Measurements from ENCODE around the gene LRBA. TPM values are rescaled to one million over a fixed set of nuclear protein-coding genes. Genes with fewer than 3 reads are reported as not detected.

The LRBA gene
- total and polyA plus RNA-seq, 4 donors, result 11.8 to 149 (median 34.2) TPM

DNA sequence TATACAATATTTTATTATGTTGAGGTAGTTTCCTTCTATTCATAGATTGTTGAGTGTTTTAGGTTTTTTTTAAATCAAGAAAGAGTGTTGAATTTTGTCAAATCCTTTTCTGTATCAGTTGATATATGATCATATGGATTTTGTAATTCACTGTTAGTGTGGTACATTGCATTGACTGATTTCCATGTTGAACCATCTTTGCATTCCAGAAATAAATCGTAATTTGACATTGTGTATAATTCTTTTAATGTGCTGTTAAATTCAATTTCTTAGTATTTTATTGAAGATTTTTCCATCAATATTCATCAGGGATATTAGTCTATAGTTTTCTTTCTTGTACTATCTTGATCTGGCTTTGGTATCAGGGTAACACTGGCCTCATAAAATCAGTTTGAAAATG is 103.8 kb downstream of the LRBA start:
- H3K36me3 ChIP-seq (ENCODE audit: control insufficient read depth in 4 of 4, insufficient read depth in 4 of 4, low read length in 4 of 4), result peaks cover 0 to 24% (median 14%) of the 10 kb centered on the region in 4 donors
- no peak overlapping the region for H3K4me3 ChIP-seq
- H3K27me3 ChIP-seq (ENCODE audit: control insufficient read depth in 3 of 3, insufficient read depth in 3 of 3, low read length in 2 of 3), result no peaks in the 10 kb centered on the region
- H3K9ac ChIP-seq (ENCODE audit: insufficient read depth in 1 of 2, low read length in 2 of 2), result no peak overlapping the region
- DNase-seq, result no peak
- no peak for TF ChIP-seq CTCF (IDR thresholded peaks at IDR 0.05; ENCODE audit: control extremely low read depth, extremely low read depth)
- no peak for ATAC-seq (ENCODE audit: insufficient read depth, low FRiP score)
- peaks cover 0 to 3% (median 0%) of the 10 kb centered on the region in 4 donors for H3K9me3 ChIP-seq (ENCODE audit: control insufficient read depth in 4 of 4, insufficient read depth in 3 of 4, low read length in 3 of 4)
- WGBS, 2 donors, result 100% methylated on average over 1 of the region's 1 CpG
- peaks cover 0 to 6% (median 3%) of the 10 kb centered on the region in 5 donors for H3K4me1 ChIP-seq (ENCODE audit: control insufficient read depth in 5 of 5, insufficient read depth in 5 of 5, low read length in 5 of 5)
- H3K27ac ChIP-seq (ENCODE audit: low read depth in 1 of 2, low read length in 1 of 2), result no peak overlapping the region

GRCh38 chr4:150909116-150909515 is 106.0 kb downstream of the LRBA start:
- no peak for DNase-seq
- no peak for ATAC-seq (ENCODE audit: insufficient read depth, low FRiP score)
- H3K4me1 ChIP-seq (ENCODE audit: control insufficient read depth in 5 of 5, insufficient read depth in 5 of 5, low read length in 5 of 5), result peaks cover 0 to 20% (median 4%) of the 10 kb centered on the region in 5 donors
- peaks cover 0 to 24% (median 14%) of the 10 kb centered on the region in 4 donors for H3K36me3 ChIP-seq (ENCODE audit: control insufficient read depth in 4 of 4, insufficient read depth in 4 of 4, low read length in 4 of 4)
- H3K4me3 ChIP-seq, result no peak overlapping the region
- no peaks in the 10 kb centered on the region for H3K27me3 ChIP-seq (ENCODE audit: control insufficient read depth in 3 of 3, insufficient read depth in 3 of 3, low read length in 2 of 3)
- 77 to 80% methylated on average over 3 of the region's 3 CpGs for WGBS, 2 donors
- peaks cover 0 to 3% (median 0%) of the 10 kb centered on the region in 4 donors for H3K9me3 ChIP-seq (ENCODE audit: control insufficient read depth in 4 of 4, insufficient read depth in 3 of 4, low read length in 3 of 4)
- TF ChIP-seq CTCF (IDR thresholded peaks at IDR 0.05; ENCODE audit: control extremely low read depth, extremely low read depth), result no peak
- H3K9ac ChIP-seq (ENCODE audit: insufficient read depth in 1 of 2, low read length in 2 of 2), result no peak overlapping the region
- no peak overlapping the region for H3K27ac ChIP-seq (ENCODE audit: low read depth in 1 of 2, low read length in 1 of 2)

- 62 to 65% methylated on average over 3 of the region's 3 CpGs for WGBS, 2 donors
- Histone ChIP-seq H3K9me3 (ENCODE audit: control insufficient read depth in 4 of 4, insufficient read depth in 3 of 4, low read length in 3 of 4) (peaks cover 0 to 3% (median 0%) of the 10 kb centered on the region in 4 donors), H3K36me3 (ENCODE audit: control insufficient read depth in 4 of 4, insufficient read depth in 4 of 4, low read length in 4 of 4) (peaks cover 1 to 17% (median 9%) of the 10 kb centered on the region in 4 donors), H3K4me1 (ENCODE audit: control insufficient read depth in 5 of 5, insufficient read depth in 5 of 5, low read length in 5 of 5) (peaks cover 0 to 25% (median 4%) of the 10 kb centered on the region in 5 donors), H3K4me3 (no peak overlapping the region), H3K27ac (ENCODE audit: low read depth in 1 of 2, low read length in 1 of 2) (no peak overlapping the region), H3K9ac (ENCODE audit: insufficient read depth in 1 of 2, low read length in 2 of 2) (no peak overlapping the region), H3K27me3 (ENCODE audit: control insufficient read depth in 3 of 3, insufficient read depth in 3 of 3, low read length in 2 of 3) (no peaks in the 10 kb centered on the region)
- DNase-seq (peak; percentile 13 to 64 (median 28)), ATAC-seq (ENCODE audit: insufficient read depth, low FRiP score) (no peak)
- no peak for TF ChIP-seq CTCF (IDR thresholded peaks at IDR 0.05; ENCODE audit: control extremely low read depth, extremely low read depth)
Observed at GRCh38 chr4:150906987-150907633, 108.0 kb downstream of the LRBA start.
